ENCODE results near the gene MTHFD1.

Gene MTHFD1

GRCh38 chr14:64440494-64440893, 52.3 kb downstream of the MTHFD1 start:
- ChIA-PET POLR2A (no interaction called here), CTCF (interaction anchor here (8.8 to 15.5 kb wide), 2 partner anchors 11 to 22 kb away, joined by 76 to 205 read pairs; no protein-coding TSS in a partner anchor)
- TF ChIP-seq CTCF (IDR thresholded peaks at IDR 0.05; ENCODE audit: control extremely low read depth, extremely low read depth, low read depth, missing control alignments), result no peak
- DNase-seq (ENCODE audit: extremely low spot score), result no peak

- ChIA-PET CTCF (interaction anchor here (1.0 to 8.8 kb wide), 3 partner anchors 10 to 20 kb away, joined by 3 to 76 read pairs (median 4); no protein-coding TSS in a partner anchor), POLR2A (no interaction called here)
- TF ChIP-seq CTCF (IDR thresholded peaks at IDR 0.05; ENCODE audit: control extremely low read depth, extremely low read depth, low read depth, missing control alignments), result no peak
- DNase-seq (ENCODE audit: extremely low spot score), result no peak
These were observed 54.3 kb downstream of the MTHFD1 start for GRCh38 chr14:64442300-64442988.

- DNase-seq (ENCODE audit: extremely low spot score), result no peak
- no peak for TF ChIP-seq CTCF (IDR thresholded peaks at IDR 0.05; ENCODE audit: control extremely low read depth, extremely low read depth, low read depth, missing control alignments)
- ChIA-PET POLR2A (no interaction called here), CTCF (interaction anchor here (1.1 to 8.8 kb wide), 5 partner anchors 8 to 62 kb away, joined by 3 to 76 read pairs (median 5); no protein-coding TSS in a partner anchor)
These were observed 56.0 kb downstream of the MTHFD1 start for GRCh38 chr14:64444140-64444539.

GRCh38 chr14:64444984-64445845, 57.1 kb downstream of the MTHFD1 start:
- CTCF ChIA-PET, result interaction anchor here (0.6 to 8.8 kb wide), 10 partner anchors 9 to 102 kb away, joined by 3 to 76 read pairs (median 3); no protein-coding TSS in a partner anchor
- peak; percentile 83 for DNase-seq (ENCODE audit: extremely low spot score)
- no peak for TF ChIP-seq CTCF (IDR thresholded peaks at IDR 0.05; ENCODE audit: control extremely low read depth, extremely low read depth, low read depth, missing control alignments)
- POLR2A ChIA-PET, result no interaction called here

GRCh38 chr14:64447876-64448670, 59.9 kb downstream of the MTHFD1 start:
- no peak for TF ChIP-seq CTCF (IDR thresholded peaks at IDR 0.05; ENCODE audit: control extremely low read depth, extremely low read depth, low read depth, missing control alignments)
- POLR2A ChIA-PET, result interaction anchor here (0.5 to 1.4 kb wide), 2 partner anchors 14 to 96 kb away, joined by 4 to 5 read pairs; no protein-coding TSS in a partner anchor
- DNase-seq (ENCODE audit: extremely low spot score), result no peak
- CTCF ChIA-PET, result interaction anchor here (0.7 to 4.6 kb wide), 7 partner anchors 10 to 104 kb away, joined by 3 to 25 read pairs (median 5); no protein-coding TSS in a partner anchor

- ChIA-PET POLR2A (no interaction called here), CTCF (interaction anchor here (1.0 to 4.6 kb wide), 5 partner anchors 13 to 29 kb away, joined by 3 to 25 read pairs (median 6); no protein-coding TSS in a partner anchor)
- TF ChIP-seq CTCF (IDR thresholded peaks at IDR 0.05; ENCODE audit: control extremely low read depth, extremely low read depth, low read depth, missing control alignments), result no peak
- no peak for DNase-seq (ENCODE audit: extremely low spot score)
These were observed 62.1 kb downstream of the MTHFD1 start for GRCh38 chr14:64450255-64450654.
